Activated CD8-positive, alpha-beta memory T cell treated with anti-CD3 and anti-CD28 coated beads, Interleukin-2, amount 50 U/mL, for 1 hour (primary cell): ENCODE data around the gene PFKFB3.
"Not testable (repeated sequence)": the region's sequence is repeated elsewhere in the genome, so short reads cannot be mapped to it uniquely, and the experiment has no call there.

ENCODE experiments used
- DNase-seq: peaks from one replicate; pipeline ENCODE4 v3.0.0-alpha.2; 2020; ENCODE audit errors: extremely low read depth

The PFKFB3 gene

GRCh38 chr10:6202098-6202683 is 541 bp upstream of the PFKFB3 start:
- no peak for DNase-seq

GRCh38 chr10:6203331-6204062 is 765 bp downstream of the PFKFB3 start:
- no peak for DNase-seq

GRCh38 chr10:6204063-6204340 is 1.3 kb downstream of the PFKFB3 start:
- DNase-seq: no peak

GRCh38 chr10:6204341-6205191 is 1.8 kb downstream of the PFKFB3 start:
- DNase-seq: no peak

GRCh38 chr10:6206486-6206885 is 3.8 kb downstream of the PFKFB3 start:
- DNase-seq: not testable (repeated sequence)

GRCh38 chr10:6207658-6208057 is 4.9 kb downstream of the PFKFB3 start:
- DNase-seq: no peak

GRCh38 chr10:6208799-6209235 is 6.1 kb downstream of the PFKFB3 start:
- DNase-seq: no peak

GRCh38 chr10:6211341-6211670 is 8.6 kb downstream of the PFKFB3 start:
- no peak for DNase-seq

GRCh38 chr10:6211671-6212635 is 9.2 kb downstream of the PFKFB3 start:
- DNase-seq: no peak

- no peak for DNase-seq
Observed at GRCh38 chr10:6212806-6213205, 10.1 kb downstream of the PFKFB3 start.

GRCh38 chr10:6213257-6213905 is 10.6 kb downstream of the PFKFB3 start:
- no peak for DNase-seq

GRCh38 chr10:6213908-6214307 is 11.2 kb downstream of the PFKFB3 start:
- no peak for DNase-seq

GRCh38 chr10:6214612-6215011 is 11.9 kb downstream of the PFKFB3 start:
- no peak for DNase-seq

GRCh38 chr10:6215241-6215640 is 12.5 kb downstream of the PFKFB3 start:
- no peak for DNase-seq

- DNase-seq: no peak
Observed at GRCh38 chr10:6215683-6216484, 13.2 kb downstream of the PFKFB3 start.

- no peak for DNase-seq
Observed at GRCh38 chr10:6216916-6217315, 14.2 kb downstream of the PFKFB3 start.

GRCh38 chr10:6217611-6218010 is 14.9 kb downstream of the PFKFB3 start:
- DNase-seq: no peak

GRCh38 chr10:6218692-6219493 is 16.2 kb downstream of the PFKFB3 start:
- no peak for DNase-seq

GRCh38 chr10:6219494-6219836 is 16.7 kb downstream of the PFKFB3 start:
- no peak for DNase-seq
